Breast epithelium (tissue), 4 donors: ENCODE results near the gene CLSTN2. TPM values are rescaled to one million over a fixed set of nuclear protein-coding genes. Genes with fewer than 3 reads are reported as not detected.
"Not testable (repeated sequence)": the region's sequence is repeated elsewhere in the genome, so short reads cannot be mapped to it uniquely, and the experiment has no call there.

Experiments
- DNase-seq, 2 donors: peaks; one replicate each; pipeline ENCODE4 v3.0.0-alpha.2; 2019; ENCODE audit warnings: low spot score in 2 of 2
- H3K27ac ChIP-seq, 2 donors: fragments of 200-600 bp; sonication (generic) in 1 of 2; one replicate each; pipeline ENCODE4 v1.5.1; 2016 to 2019; ENCODE audit warnings: mild to moderate bottlenecking in 1 of 2
- H3K27me3 ChIP-seq, 2 donors: fragments of 200-600 bp; sonication (generic) in 1 of 2; one replicate each; pipeline versions ENCODE4 v1.5.1 to v1.6.0; 2017 to 2019; ENCODE audit warnings: control low read depth in 1 of 2, mild to moderate bottlenecking in 1 of 2
- H3K36me3 ChIP-seq: fragments of 200-600 bp; one replicate; pipeline ENCODE4 v1.5.1; 2019
- H3K4me1 ChIP-seq, 2 donors: fragments of 200-600 bp; sonication (generic); one replicate each; pipeline ENCODE4 v1.5.1; 2016 to 2019; ENCODE audit warnings: control low read depth in 1 of 2
- H3K4me3 ChIP-seq, 3 donors: fragments of 200-600 bp; sonication (generic); 1 replicate in 2 of 3; 2 replicates in 1 of 3; pipeline ENCODE4 v1.5.1; 2016 to 2019; ENCODE audit warnings: mild to moderate bottlenecking in 3 of 3, moderate library complexity in 2 of 3
- H3K9me3 ChIP-seq, 2 donors: fragments of 200-600 bp; sonication (generic) in 1 of 2; one replicate each; pipeline ENCODE4 v1.5.1; 2016 to 2019; ENCODE audit warnings: control low read depth in 1 of 2
- POLR2A ChIP-seq: fragments of 450-650 bp; IDR thresholded peaks from one replicate; pipeline ENCODE4 v1.6.1; 2016; ENCODE audit warnings: antibody characterized with exemption, mild to moderate bottlenecking, moderate library complexity
- POLR2AphosphoS5 ChIP-seq, 3 donors: sonication (generic); formaldehyde crosslinking; IDR thresholded peaks; one replicate each; pipeline ENCODE4 v1.6.1; 2017; ENCODE audit warnings: antibody characterized with exemption in 3 of 3
- intact Hi-C: fragments of 100-400 bp; cut with DNase I; formaldehyde crosslinking; loops from one replicate; pipeline ENCODE4 v1.15.1; 2023; ENCODE audit warnings: low total_unique reads
- total RNA-seq, 3 donors: library from RNA; depleted of rRNA; stranded (reverse); fragments of >200 nt; gene quantifications; one replicate each; pipeline ENCODE4 v1.1.0, GENCODE V29; 2016
- TF ChIP-seq, protein P1 (sequence below), 3 donors: fragments of 450-650 bp; IDR thresholded peaks; one replicate each; pipeline ENCODE4 v1.5.1; 2016 to 2017; ENCODE audit warnings: antibody characterized with exemption in 3 of 3, mild to moderate bottlenecking in 3 of 3, moderate library complexity in 3 of 3

Gene CLSTN2
- total RNA-seq, 3 donors from 2014 or later: 15.5 to 75.5 (median 33.1) TPM

DNA sequence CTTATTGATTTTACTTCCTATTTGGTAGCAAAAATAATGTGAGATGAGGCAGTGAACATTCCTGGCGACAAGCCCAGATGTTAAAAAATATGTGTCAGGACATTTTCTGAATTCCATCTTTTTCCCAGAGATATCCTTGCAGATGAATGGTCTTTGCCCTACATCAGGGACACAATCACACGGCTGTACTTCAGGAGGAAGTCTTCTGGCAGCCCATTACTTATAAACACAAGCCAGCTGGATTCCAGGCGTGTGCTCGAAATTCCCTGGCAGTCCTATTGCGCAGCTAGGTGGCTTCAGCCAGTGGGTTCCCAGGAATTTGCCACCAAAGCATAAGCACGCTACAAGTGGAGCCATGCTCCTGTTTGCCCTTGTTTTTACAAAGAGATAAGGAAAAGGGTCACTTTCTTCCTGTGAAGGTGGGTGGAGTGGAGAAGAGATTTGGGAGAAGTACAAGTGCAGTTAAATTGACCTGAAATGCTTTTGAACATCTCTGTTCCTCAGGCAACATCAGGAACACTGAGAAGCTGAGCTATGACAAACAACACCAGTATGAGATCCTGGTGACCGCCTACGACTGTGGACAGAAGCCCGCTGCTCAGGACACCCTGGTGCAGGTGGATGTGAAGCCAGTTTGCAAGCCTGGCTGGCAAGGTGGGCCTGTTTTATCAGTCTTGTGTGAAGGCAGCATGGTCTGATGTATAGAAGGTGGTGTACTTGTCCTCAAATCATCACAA lies 485.8 kb downstream of the CLSTN2 start:
- TF ChIP-seq POLR2A (no peak), POLR2AphosphoS5 (IDR thresholded peaks at IDR 0.05) (no peak)
- TF ChIP-seq, protein P1, sequence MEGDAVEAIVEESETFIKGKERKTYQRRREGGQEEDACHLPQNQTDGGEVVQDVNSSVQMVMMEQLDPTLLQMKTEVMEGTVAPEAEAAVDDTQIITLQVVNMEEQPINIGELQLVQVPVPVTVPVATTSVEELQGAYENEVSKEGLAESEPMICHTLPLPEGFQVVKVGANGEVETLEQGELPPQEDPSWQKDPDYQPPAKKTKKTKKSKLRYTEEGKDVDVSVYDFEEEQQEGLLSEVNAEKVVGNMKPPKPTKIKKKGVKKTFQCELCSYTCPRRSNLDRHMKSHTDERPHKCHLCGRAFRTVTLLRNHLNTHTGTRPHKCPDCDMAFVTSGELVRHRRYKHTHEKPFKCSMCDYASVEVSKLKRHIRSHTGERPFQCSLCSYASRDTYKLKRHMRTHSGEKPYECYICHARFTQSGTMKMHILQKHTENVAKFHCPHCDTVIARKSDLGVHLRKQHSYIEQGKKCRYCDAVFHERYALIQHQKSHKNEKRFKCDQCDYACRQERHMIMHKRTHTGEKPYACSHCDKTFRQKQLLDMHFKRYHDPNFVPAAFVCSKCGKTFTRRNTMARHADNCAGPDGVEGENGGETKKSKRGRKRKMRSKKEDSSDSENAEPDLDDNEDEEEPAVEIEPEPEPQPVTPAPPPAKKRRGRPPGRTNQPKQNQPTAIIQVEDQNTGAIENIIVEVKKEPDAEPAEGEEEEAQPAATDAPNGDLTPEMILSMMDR (IDR thresholded peaks at IDR 0.05): no peak
- no peak for DNase-seq

DNA sequence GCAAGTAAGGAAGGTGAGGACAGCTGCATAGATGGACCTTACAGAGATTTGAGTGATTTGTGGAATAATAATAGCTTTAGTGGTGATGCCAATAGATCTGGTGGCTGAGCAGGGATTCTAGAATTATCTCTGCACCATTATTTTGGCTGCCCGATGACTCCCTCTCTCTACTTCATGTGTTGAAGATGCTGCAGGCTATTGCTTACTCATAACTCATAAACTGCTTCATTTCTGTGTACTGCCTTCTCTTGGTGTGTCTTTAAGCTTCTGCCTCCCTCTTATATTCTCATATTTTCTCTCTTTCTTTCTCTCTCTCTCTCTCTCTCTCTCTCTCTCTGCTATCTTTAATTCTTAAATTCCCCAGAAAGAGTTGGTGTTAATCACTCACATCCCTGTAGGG lies 486.9 kb downstream of the CLSTN2 start:
- no peak for DNase-seq
- Histone ChIP-seq H3K27ac (no peak overlapping the region), H3K4me3 (no peak overlapping the region), H3K4me1 (no peaks in the 10 kb centered on the region), H3K36me3 (no peaks in the 10 kb centered on the region), H3K9me3 (no peaks in the 10 kb centered on the region), H3K27me3 (no peaks in the 10 kb centered on the region)
- intact Hi-C loops: no loop called here
- TF ChIP-seq POLR2AphosphoS5 (IDR thresholded peaks at IDR 0.05): no peak

More for the DNA sequence above, 485.8 kb downstream of the CLSTN2 start:
- intact Hi-C loops: no loop called here
- no peaks in the 10 kb centered on the region for H3K4me1 ChIP-seq
- no peak overlapping the region for H3K27ac ChIP-seq
- H3K4me3 ChIP-seq: no peak overlapping the region
- H3K27me3 ChIP-seq: no peaks in the 10 kb centered on the region
- no peaks in the 10 kb centered on the region for H3K36me3 ChIP-seq
- H3K9me3 ChIP-seq: no peaks in the 10 kb centered on the region

DNA sequence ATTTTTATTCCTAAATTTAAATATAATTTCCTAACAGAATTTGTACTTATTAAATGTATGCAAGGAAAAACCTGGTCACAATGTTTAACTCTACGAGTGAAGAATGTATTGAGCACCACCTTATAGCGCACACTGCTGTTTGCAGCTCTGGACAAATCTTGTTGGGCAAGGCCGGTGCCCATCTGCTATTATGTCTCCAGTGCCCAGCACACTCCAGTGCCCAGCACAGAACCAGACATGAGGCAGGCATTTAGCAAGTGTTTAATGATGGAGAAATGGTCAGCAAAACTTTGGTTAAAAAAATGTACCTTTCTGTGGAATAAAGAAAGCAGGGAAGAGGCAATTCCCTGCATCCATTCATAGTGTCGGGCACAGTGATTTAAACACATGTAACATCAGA lies 488.2 kb downstream of the CLSTN2 start:
- Histone ChIP-seq H3K36me3 (no peaks in the 10 kb centered on the region), H3K27ac (no peak overlapping the region), H3K4me1 (no peaks in the 10 kb centered on the region), H3K9me3 (no peaks in the 10 kb centered on the region), H3K4me3 (no peak overlapping the region), H3K27me3 (no peaks in the 10 kb centered on the region)
- intact Hi-C loops: no loop called here
- no peak for DNase-seq
- TF ChIP-seq, protein P1 (IDR thresholded peaks at IDR 0.05): no peak

DNA sequence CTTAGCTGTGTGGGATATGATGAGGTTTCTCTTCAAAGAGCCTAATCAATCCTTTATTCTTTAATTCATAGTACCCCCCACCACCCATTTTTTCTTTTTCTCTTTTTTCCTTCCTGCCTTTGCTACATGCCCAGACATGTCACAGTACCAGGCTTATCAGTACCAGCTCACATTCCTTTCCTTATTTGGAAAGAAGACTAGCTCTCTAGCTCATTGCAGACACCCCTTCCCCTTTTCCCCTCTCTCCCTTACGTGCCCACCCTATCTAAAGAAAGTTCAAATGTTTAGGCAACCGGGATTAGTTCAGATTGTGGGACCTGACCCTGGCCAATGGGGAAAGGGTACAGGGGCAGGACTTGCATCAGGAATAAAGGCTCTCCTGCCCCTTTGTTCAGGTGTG lies 488.6 kb downstream of the CLSTN2 start:
- H3K36me3 ChIP-seq, H3K27me3 ChIP-seq, H3K9me3 ChIP-seq, H3K4me1 ChIP-seq, H3K4me3 ChIP-seq, DNase-seq, intact Hi-C loops, H3K27ac ChIP-seq: not testable (repeated sequence)

DNA sequence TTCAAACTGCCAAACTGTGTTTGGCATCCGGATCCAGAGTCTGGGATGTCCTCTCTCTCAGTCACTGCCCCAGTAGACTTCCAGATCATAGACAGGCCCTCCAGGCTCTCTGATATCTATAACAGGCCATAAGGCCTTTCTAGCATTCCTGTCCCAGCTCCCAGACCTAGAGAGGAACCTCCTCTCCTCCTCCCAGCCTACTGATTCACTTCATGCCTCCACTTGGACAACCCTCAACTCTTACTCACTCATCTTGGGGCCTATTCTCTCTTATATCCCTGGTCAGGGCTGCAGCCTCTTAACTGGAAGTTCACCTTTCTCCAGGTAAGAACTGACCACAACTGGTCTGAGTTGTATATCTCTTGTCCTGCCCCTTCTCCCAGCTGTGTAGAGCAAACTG lies 489.2 kb downstream of the CLSTN2 start:
- Histone ChIP-seq H3K9me3 (no peaks in the 10 kb centered on the region), H3K27me3 (no peaks in the 10 kb centered on the region), H3K36me3 (no peaks in the 10 kb centered on the region), H3K4me3 (no peak overlapping the region), H3K27ac (no peak overlapping the region), H3K4me1 (no peaks in the 10 kb centered on the region)
- TF ChIP-seq, protein P1 (IDR thresholded peaks at IDR 0.05): no peak
- TF ChIP-seq POLR2AphosphoS5 (IDR thresholded peaks at IDR 0.05): no peak
- no peak for TF ChIP-seq POLR2A
- no peak for DNase-seq
- intact Hi-C loops: no loop called here

DNA sequence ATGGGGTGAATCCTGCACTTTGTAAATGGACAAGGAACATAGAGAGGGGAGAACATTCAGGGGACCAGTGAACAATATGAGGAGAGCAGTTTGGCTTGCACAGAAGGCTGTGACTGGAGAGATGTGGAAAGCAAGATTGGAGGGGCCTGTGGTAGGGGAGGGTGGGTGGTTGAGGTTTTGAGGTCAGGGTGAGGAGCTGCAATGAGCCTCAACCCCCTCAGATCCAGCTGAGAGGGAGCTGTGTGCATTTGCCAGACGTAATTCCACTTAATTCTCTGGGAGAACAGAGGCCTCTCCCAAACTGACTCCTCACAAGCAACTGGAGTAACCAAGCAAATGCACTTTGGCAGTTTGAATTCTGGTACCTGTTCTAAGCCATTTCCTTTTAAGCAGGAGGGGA lies 489.7 kb downstream of the CLSTN2 start:
- H3K4me1 ChIP-seq: no peaks in the 10 kb centered on the region
- DNase-seq: no peak
- TF ChIP-seq POLR2AphosphoS5 (IDR thresholded peaks at IDR 0.05): no peak
- H3K36me3 ChIP-seq: no peaks in the 10 kb centered on the region
- H3K27ac ChIP-seq: no peak overlapping the region
- H3K4me3 ChIP-seq: no peak overlapping the region
- no peaks in the 10 kb centered on the region for H3K27me3 ChIP-seq
- no peaks in the 10 kb centered on the region for H3K9me3 ChIP-seq
- intact Hi-C loops: no loop called here

DNA sequence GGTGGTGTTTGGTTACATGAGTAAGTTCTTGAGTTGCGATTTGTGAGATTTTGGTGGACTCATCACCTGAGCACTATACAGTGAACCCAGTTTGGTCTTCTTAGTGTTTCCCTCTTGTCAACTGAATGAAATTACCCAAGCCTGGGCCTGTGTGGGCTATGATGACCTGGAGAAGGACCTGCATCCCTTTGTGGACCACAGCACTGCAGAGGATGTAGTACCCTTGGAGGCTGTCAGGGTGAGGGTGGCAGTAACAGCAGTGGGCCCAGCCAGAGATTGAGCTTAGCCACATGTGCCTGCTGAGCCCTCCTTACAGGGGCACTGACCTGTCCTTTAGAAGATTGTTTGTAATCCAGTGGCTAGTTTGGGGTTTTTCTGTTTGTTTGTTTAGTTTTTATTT lies 492.8 kb downstream of the CLSTN2 start:
- TF ChIP-seq, protein P1 (IDR thresholded peaks at IDR 0.05): no peak
- TF ChIP-seq POLR2A (no peak), POLR2AphosphoS5 (IDR thresholded peaks at IDR 0.05) (no peak)
- no peaks in the 10 kb centered on the region for H3K9me3 ChIP-seq
- no peaks in the 10 kb centered on the region for H3K36me3 ChIP-seq
- H3K4me1 ChIP-seq: no peaks in the 10 kb centered on the region
- intact Hi-C loops: no loop called here
- H3K27me3 ChIP-seq: no peaks in the 10 kb centered on the region
- DNase-seq: no peak
- no peak overlapping the region for H3K4me3 ChIP-seq
- no peak overlapping the region for H3K27ac ChIP-seq
